WTC11 (cell line): ENCODE data around the gene BASP1. TPM values are rescaled to one million over a fixed set of nuclear protein-coding genes. Genes with fewer than 3 reads are reported as not detected.

Experiments used
- ATAC-seq: fragments of 200-7000 bp; cut with Tn5 transposase; 2 replicates; pipeline ENCODE4 v1.10.0; 2021; ENCODE audit warnings: mild to moderate bottlenecking, moderate library complexity
- CTCF ChIA-PET: fragments of 300-600 bp; sonication (Branson Sonifier 250); formaldehyde crosslinking; loops from one replicate; lab custom pipeline; 2021; ENCODE audit warnings: antibody characterized with exemption; lab: Charles Lee
- POLR2A ChIA-PET: fragments of 350-600 bp; sonication (Branson Sonifier 250); formaldehyde crosslinking; loops from one replicate; lab custom pipeline; 2021; ENCODE audit warnings: antibody characterized with exemption; lab: Charles Lee
- DNase-seq: peaks from one replicate; pipeline ENCODE4 v3.0.0; 2021; ENCODE audit warnings: low spot score
- H3K27ac Mint-ChIP-seq: 2 replicates; pipeline ENCODE4 v1.8.0; 2021; ENCODE audit warnings: mixed read lengths
- H3K27me3 Mint-ChIP-seq: 2 replicates; pipeline ENCODE4 v1.8.0; 2021; ENCODE audit warnings: low read depth, mild to moderate bottlenecking, moderate library complexity, mixed read lengths
- H3K36me3 Mint-ChIP-seq: 2 replicates; pipeline ENCODE4 v1.8.0; 2021; ENCODE audit warnings: mixed read lengths
- H3K4me1 Mint-ChIP-seq: 2 replicates; pipeline ENCODE4 v1.8.0; 2022; ENCODE audit warnings: mixed read lengths
- H3K4me3 Mint-ChIP-seq: 2 replicates; pipeline ENCODE4 v1.8.0; 2021; ENCODE audit warnings: mild to moderate bottlenecking, moderate library complexity, mixed read lengths
- H3K9me3 Mint-ChIP-seq: 2 replicates; pipeline ENCODE4 v1.8.0; 2021; ENCODE audit warnings: mixed read lengths
- ARID4B ChIP-seq: sonication (generic); formaldehyde crosslinking; IDR thresholded peaks from 2 replicates; pipeline ENCODE4 v1.8.0; 2023; ENCODE audit warnings: missing genetic modification reagents, mild to moderate bottlenecking, borderline replicate concordance
- ATF6 ChIP-seq: sonication (generic); formaldehyde crosslinking; IDR thresholded peaks from 2 replicates; pipeline ENCODE4 v1.8.1; 2023; ENCODE audit warnings: mild to moderate bottlenecking, missing genetic modification reagents
- CREB1 ChIP-seq: sonication (generic); formaldehyde crosslinking; IDR thresholded peaks from 2 replicates; pipeline ENCODE4 v1.8.0; 2023; ENCODE audit warnings: mild to moderate bottlenecking, missing genetic modification reagents
- E2F5 ChIP-seq: sonication (generic); formaldehyde crosslinking; IDR thresholded peaks from 2 replicates; pipeline ENCODE4 v1.8.1; 2022; ENCODE audit warnings: mild to moderate bottlenecking, moderate library complexity, missing genetic modification reagents
- FOXJ3 ChIP-seq: sonication (generic); formaldehyde crosslinking; IDR thresholded peaks from 2 replicates; pipeline ENCODE4 v1.9.0; 2021; ENCODE audit warnings: missing genetic modification reagents, mild to moderate bottlenecking, borderline replicate concordance
- MYBL2 ChIP-seq: sonication (generic); formaldehyde crosslinking; IDR thresholded peaks from 2 replicates; pipeline ENCODE4 v1.8.1; 2023; ENCODE audit warnings: mild to moderate bottlenecking, moderate library complexity, missing genetic modification reagents
- NR2C2 ChIP-seq: sonication (generic); formaldehyde crosslinking; IDR thresholded peaks from 2 replicates; pipeline ENCODE4 v1.8.0; 2022; ENCODE audit warnings: mild to moderate bottlenecking, missing genetic modification reagents
- PREB ChIP-seq: sonication (generic); formaldehyde crosslinking; IDR thresholded peaks from 2 replicates; pipeline ENCODE4 v1.8.1; 2022; ENCODE audit warnings: mild to moderate bottlenecking, missing genetic modification reagents, moderate library complexity, borderline replicate concordance
- PRRX2 ChIP-seq: fragments of 250-450 bp; sonication (Bioruptor Pico); IDR thresholded peaks from 2 replicates; pipeline ENCODE4 v1.8.0; 2021; ENCODE audit warnings: mild to moderate bottlenecking
- USF1 ChIP-seq: sonication (generic); formaldehyde crosslinking; IDR thresholded peaks from 2 replicates; pipeline ENCODE4 v1.8.0; 2022; ENCODE audit warnings: mild to moderate bottlenecking, missing genetic modification reagents
- USF2 ChIP-seq: sonication (generic); formaldehyde crosslinking; IDR thresholded peaks from 2 replicates; pipeline ENCODE4 v1.8.1; 2023; ENCODE audit warnings: mild to moderate bottlenecking, missing genetic modification reagents, moderate library complexity
- ZNF512 ChIP-seq: sonication (generic); formaldehyde crosslinking; IDR thresholded peaks from 2 replicates; pipeline ENCODE4 v1.8.1; 2022; ENCODE audit warnings: missing genetic modification reagents, borderline replicate concordance
- ZNF671 ChIP-seq: fragments of 250-450 bp; sonication (Bioruptor Pico); IDR thresholded peaks from 2 replicates; pipeline ENCODE4 v1.8.0; 2021; ENCODE audit warnings: mild to moderate bottlenecking
- total RNA-seq: library from RNA; stranded (reverse); gene quantifications from 3 replicates; pipeline ENCODE4 v1.2.3, GENCODE V29; 2021

Gene BASP1
- total RNA-seq, 1 experiment from 2014 or later, result 108 TPM

GRCh38 chr5:17177501-17178372 is 39.7 kb upstream of the BASP1 start (continued):
- TF ChIP-seq ARID4B, result no peak
- no peak for TF ChIP-seq E2F5 (CRISPR knock-in tag)
- no peak for TF ChIP-seq PRRX2 (CRISPR knock-in tag)
- no peak for TF ChIP-seq USF1 (CRISPR knock-in tag)
- TF ChIP-seq NR2C2 (CRISPR knock-in tag), result no peak

- H3K36me3 Mint-ChIP-seq, result no peaks in the 10 kb centered on the region
- TF ChIP-seq E2F5 (CRISPR knock-in tag), result no peak
- no peaks in the 10 kb centered on the region for H3K27me3 Mint-ChIP-seq
- no peak overlapping the region for H3K27ac Mint-ChIP-seq
- ChIA-PET CTCF (no interaction called here), POLR2A (no interaction called here)
- DNase-seq, result no peak
- ATAC-seq, result no peak
- no peaks in the 10 kb centered on the region for H3K4me1 Mint-ChIP-seq
- no peaks in the 10 kb centered on the region for H3K9me3 Mint-ChIP-seq
- H3K4me3 Mint-ChIP-seq, result no peak overlapping the region
Measured at GRCh38 chr5:17178373-17178675, 39.1 kb upstream of the BASP1 start.

GRCh38 chr5:17180330-17180843 is 37.0 kb upstream of the BASP1 start:
- Mint-ChIP-seq H3K4me3 (no peak overlapping the region), H3K27ac (no peak overlapping the region), H3K36me3 (no peaks in the 10 kb centered on the region), H3K27me3 (no peaks in the 10 kb centered on the region), H3K9me3 (no peaks in the 10 kb centered on the region; the same call in 1 of the 2 replicates), H3K4me1 (no peaks in the 10 kb centered on the region)
- DNase-seq (no peak), ATAC-seq (no peak)
- ChIA-PET POLR2A (no interaction called here), CTCF (interaction anchor here (1.0 to 1.2 kb wide), 2 partner anchors 48 to 389 kb away, joined by 5 to 6 read pairs; no protein-coding TSS in a partner anchor)
- TF ChIP-seq PREB (CRISPR knock-in tag) (no peak), MYBL2 (no peak), CREB1 (CRISPR knock-in tag) (no peak), ZNF512 (CRISPR knock-in tag) (no peak), FOXJ3 (CRISPR knock-in tag) (no peak), ZNF671 (CRISPR knock-in tag) (no peak), USF2 (CRISPR knock-in tag) (no peak), ATF6 (no peak)
